GM20000 (cell line): ENCODE data around the gene TRIM40.
"Not testable (repeated sequence)": the region's sequence is repeated elsewhere in the genome, so short reads cannot be mapped to it uniquely, and the experiment has no call there.

Experiments
- DNase-seq: peaks from one replicate; pipeline ENCODE4 v3.0.0; 2012; ENCODE audit warnings: low spot score
- TF ChIP-seq, protein P1 (sequence below): IDR thresholded peaks from 2 replicates; pipeline ENCODE4 v1.5.1; 2012; ENCODE audit warnings: mild to moderate bottlenecking, control low read depth; ENCODE audit errors: extremely low read depth, missing control alignments

Gene TRIM40

DNA sequence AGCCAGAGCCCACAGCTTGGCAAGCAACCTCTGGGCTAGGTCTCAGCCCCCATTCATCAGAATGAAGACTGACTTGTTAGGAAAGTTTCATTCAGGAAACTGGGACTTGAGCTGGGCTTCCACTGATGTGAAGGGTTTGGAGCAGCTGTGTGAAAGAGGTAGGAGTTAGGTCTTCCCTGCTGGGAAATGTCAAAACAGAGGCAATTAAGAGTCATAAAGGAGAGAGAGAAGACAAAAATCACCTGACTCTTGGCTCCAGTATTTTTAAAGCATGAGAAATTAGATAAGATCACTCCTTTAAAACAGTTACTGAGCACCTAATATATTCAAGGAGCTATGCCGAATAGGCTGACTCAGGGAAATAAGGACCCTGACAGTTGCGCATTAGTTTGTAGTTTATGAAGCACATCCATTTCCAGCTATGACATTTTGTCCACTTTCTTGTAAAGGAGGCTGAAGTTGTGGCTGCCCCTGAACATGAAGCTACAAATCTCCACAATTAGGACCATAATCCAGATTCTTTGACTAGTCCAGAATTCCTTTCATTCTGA, 3.9 kb upstream of the TRIM40 start:
- DNase-seq = no peak
- TF ChIP-seq, protein P1, sequence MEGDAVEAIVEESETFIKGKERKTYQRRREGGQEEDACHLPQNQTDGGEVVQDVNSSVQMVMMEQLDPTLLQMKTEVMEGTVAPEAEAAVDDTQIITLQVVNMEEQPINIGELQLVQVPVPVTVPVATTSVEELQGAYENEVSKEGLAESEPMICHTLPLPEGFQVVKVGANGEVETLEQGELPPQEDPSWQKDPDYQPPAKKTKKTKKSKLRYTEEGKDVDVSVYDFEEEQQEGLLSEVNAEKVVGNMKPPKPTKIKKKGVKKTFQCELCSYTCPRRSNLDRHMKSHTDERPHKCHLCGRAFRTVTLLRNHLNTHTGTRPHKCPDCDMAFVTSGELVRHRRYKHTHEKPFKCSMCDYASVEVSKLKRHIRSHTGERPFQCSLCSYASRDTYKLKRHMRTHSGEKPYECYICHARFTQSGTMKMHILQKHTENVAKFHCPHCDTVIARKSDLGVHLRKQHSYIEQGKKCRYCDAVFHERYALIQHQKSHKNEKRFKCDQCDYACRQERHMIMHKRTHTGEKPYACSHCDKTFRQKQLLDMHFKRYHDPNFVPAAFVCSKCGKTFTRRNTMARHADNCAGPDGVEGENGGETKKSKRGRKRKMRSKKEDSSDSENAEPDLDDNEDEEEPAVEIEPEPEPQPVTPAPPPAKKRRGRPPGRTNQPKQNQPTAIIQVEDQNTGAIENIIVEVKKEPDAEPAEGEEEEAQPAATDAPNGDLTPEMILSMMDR = no peak

DNA sequence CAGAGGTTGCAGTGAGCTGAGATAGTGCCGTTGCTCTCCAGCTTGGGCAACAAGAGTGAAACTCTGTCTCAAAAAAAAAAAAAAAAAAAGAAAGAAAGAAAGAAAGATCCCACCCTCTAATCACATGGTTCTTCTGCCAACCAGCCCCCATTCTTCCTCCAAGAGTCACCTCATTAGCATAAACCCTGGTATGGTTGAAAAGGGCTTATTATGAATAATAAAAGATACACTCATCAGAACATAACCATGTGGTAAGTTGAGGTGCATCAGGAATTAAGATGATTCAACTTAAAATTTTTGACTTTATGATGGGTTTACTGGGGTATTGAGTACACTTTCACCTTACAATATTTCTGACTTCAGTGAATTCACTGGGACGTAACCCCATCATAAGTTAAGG, 793 bp upstream of the TRIM40 start:
- no peak for DNase-seq
- TF ChIP-seq, protein P1 = no peak

DNA sequence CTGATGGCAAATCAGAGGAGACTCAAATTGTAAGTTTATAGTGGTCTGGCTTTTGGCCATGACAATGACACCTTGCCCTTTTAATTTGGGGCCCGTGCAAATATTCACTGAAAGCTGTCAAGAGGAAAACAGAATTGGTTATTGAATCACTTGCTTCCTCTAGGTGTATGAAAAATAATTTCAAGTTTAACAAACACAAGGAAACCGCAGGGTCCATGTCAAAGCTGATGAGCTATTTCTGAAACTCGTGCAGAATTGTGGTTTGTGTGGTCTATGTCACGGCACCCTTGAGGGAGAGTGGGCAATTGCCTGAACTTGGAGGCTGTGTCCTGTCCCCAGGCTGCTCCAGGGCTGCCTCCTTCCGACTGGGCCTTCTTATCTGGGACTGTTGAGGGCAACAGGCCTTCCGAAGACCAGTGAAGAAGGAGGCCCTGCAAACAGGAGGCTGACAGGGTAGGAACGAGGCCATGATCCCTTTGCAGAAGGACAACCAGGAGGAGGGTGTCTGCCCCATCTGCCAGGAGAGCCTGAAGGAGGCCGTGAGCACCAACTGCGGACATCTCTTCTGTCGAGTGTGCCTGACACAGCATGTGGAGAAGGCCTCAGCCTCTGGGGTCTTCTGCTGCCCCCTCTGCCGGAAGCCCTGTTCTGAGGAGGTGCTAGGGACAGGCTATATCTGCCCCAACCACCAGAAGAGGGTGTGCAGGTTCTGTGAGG, 788 bp downstream of the TRIM40 start:
- TF ChIP-seq, protein P1 = no peak
- no peak for DNase-seq

DNA sequence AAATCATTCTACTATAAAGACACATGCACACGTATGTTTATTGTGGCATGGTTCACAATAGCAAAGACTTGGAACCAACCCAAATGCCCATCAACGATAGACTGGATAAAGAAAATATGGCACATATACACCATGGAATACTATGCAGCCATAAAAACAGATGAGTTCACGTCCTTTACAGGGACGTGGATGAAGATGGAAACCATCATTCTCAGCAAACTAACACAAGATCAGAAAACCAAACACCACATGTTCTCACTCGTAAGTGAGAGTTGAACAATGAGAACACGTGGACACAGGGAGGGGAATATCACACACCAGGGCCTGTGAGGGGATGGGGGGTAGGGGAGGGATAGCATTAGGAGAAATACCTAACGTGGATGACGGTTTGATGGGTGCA, 4.3 kb downstream of the TRIM40 start:
- not testable (repeated sequence) for DNase-seq

DNA sequence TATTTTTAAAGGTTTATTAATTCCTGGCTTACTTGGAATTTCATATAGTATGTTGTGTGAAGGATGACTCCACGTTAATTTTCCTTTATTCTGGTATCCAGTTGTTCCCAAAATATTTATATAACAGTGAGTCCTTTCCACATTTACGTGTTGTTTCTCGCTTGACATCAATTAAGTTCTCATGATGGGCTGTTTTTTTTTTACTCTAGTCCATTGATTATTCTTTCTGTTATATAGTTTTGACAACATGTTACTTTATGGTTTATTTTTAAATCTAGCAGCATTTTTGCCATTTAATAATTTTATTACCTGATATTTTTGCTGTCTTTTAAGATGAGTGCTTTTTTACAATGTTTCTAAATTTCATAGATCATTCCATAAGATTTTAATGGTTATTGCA, 6.7 kb downstream of the TRIM40 start:
- DNase-seq = no peak
- TF ChIP-seq, protein P1 = no peak

DNA sequence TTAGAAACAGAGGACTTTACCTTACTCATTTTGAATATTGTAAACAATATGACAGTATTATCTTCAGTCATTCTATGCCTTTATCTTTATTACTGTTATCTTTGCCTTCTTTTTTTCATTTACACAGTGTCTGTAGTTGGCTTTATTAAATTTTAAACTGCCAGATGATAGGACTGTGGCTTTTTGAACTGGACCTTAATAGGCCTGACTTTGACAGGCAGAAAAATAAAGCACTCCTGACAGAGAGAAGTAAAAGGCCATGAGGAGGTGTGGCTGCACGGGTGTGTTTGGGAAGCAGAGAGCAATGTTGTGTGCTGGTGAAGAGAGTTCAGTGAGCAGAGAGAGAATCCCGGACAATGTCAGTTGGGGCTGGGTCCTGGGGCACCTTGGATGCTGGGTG, 7.8 kb downstream of the TRIM40 start:
- TF ChIP-seq, protein P1 = no peak
- DNase-seq = no peak

DNA sequence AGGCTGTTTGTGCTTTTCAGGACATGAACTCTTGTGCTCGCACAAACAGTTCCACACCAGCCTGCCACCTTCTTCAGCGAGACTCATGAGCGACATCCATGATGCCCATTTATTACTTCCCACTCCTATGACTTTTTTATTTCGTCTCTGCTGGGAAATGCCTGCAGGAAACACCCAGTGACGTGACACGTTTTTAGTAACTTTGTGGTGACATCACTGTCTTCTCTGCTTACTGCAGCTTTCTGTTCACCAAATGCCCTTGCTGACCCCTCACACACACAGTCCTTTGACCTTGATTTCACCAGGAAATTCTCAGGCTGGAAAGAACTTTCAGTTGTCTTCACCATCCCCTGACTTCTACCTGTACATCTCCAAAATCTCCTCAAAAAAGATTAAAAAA, 8.9 kb downstream of the TRIM40 start:
- TF ChIP-seq, protein P1 = no peak
- no peak for DNase-seq

DNA sequence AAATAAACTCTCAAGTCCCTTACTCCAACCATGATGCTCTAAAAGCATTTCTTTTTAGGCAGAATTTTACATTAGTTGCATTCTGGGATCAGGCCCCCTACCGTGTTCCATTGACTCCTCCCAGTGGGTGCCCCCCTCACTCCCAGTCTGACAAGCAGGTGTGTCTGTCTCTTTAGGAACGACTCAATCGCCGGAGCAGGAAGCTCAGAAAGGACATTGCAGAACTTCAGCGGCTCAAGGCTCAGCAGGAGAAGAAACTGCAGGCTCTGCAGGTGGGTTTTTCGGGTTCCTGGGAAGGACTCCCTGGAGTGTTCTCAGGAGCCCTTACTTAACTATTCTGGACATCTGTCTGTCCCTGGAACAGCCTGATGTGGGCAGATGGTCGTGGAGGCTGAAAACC, 9.9 kb downstream of the TRIM40 start:
- TF ChIP-seq, protein P1 = no peak
- DNase-seq = no peak
